Activated T-cell treated with anti-CD3 and anti-CD28 coated beads, Interleukin-2, amount 50 U/mL, for 24 hours (primary cell): Measurements from ENCODE around the gene FARSA.
A peak's percentile ranks its signal among the peaks of the same experiment; 100 is the strongest.

Experiments used
- DNase-seq: peaks from one replicate; pipeline ENCODE4 v3.0.0-alpha.2; 2020
- H3K27ac Mint-ChIP-seq: 2 replicates; pipeline ENCODE4 v1.8.0; 2020; ENCODE audit warnings: mild to moderate bottlenecking, mixed read lengths
- H3K27me3 Mint-ChIP-seq: 2 replicates; pipeline ENCODE4 v1.8.0; 2020; ENCODE audit warnings: mixed read lengths
- H3K36me3 Mint-ChIP-seq: 2 replicates; pipeline ENCODE4 v1.8.0; 2020; ENCODE audit warnings: low read depth, mixed read lengths
- H3K4me1 Mint-ChIP-seq: 2 replicates; pipeline ENCODE4 v1.8.0; 2020; ENCODE audit warnings: low read depth, mixed read lengths
- H3K4me3 Mint-ChIP-seq: 2 replicates; pipeline ENCODE4 v1.8.0; 2020; ENCODE audit warnings: mild to moderate bottlenecking, moderate library complexity, mixed read lengths
- H3K9me3 Mint-ChIP-seq: 2 replicates; pipeline ENCODE4 v1.8.0; 2020; ENCODE audit warnings: mixed read lengths

The FARSA gene

GRCh38 chr19:12882589-12882988 lies 50.9 kb downstream of the FARSA start:
- Mint-ChIP-seq H3K9me3 (peaks cover 2% of the 10 kb centered on the region), H3K36me3 (peaks cover 12% of the 10 kb centered on the region), H3K27ac (no peak overlapping the region), H3K4me1 (peaks cover 32% of the 10 kb centered on the region), H3K27me3 (no peaks in the 10 kb centered on the region), H3K4me3 (peak overlapping the region; percentile 86)
- DNase-seq, result no peak

GRCh38 chr19:12881172-12881808 lies 52.2 kb downstream of the FARSA start, which contains the start of gene DNASE2:
Gene DNASE2 (minus strand): TSS chr19:12881449. CDS start chr19:12881375, 74 bp downstream.
- peak within 1 kb of the TSS; percentile 90 for H3K27ac Mint-ChIP-seq
- H3K36me3 Mint-ChIP-seq, result peaks cover 19% of the 10 kb centered on the region
- H3K9me3 Mint-ChIP-seq, result peaks cover 2% of the 10 kb centered on the region
- H3K4me3 Mint-ChIP-seq, result peak within 1 kb of the TSS; percentile 86
- H3K27me3 Mint-ChIP-seq, result no peaks in the 10 kb centered on the region
- peak; percentile 91 for DNase-seq
- peaks cover 31% of the 10 kb centered on the region for H3K4me1 Mint-ChIP-seq

GRCh38 chr19:12880551-12881171 lies 52.9 kb downstream of the FARSA start:
- Mint-ChIP-seq H3K4me1 (peaks cover 29% of the 10 kb centered on the region), H3K4me3 (peak overlapping the region; percentile 86), H3K9me3 (peaks cover 2% of the 10 kb centered on the region), H3K27me3 (no peaks in the 10 kb centered on the region), H3K36me3 (peaks cover 24% of the 10 kb centered on the region), H3K27ac (peak overlapping the region; percentile 81)
- DNase-seq, result no peak

GRCh38 chr19:12875086-12875485 lies 58.4 kb downstream of the FARSA start:
- Mint-ChIP-seq H3K27me3 (no peaks in the 10 kb centered on the region), H3K27ac (no peak overlapping the region), H3K4me1 (peaks cover 10% of the 10 kb centered on the region), H3K4me3 (no peak overlapping the region), H3K9me3 (peaks cover 3% of the 10 kb centered on the region), H3K36me3 (peaks cover 41% of the 10 kb centered on the region)
- DNase-seq, result no peak

GRCh38 chr19:12873891-12874745 lies 59.4 kb downstream of the FARSA start:
- no peak for DNase-seq
- Mint-ChIP-seq H3K9me3 (peaks cover 3% of the 10 kb centered on the region), H3K4me1 (peaks cover 9% of the 10 kb centered on the region), H3K27me3 (no peaks in the 10 kb centered on the region), H3K36me3 (peaks cover 41% of the 10 kb centered on the region), H3K4me3 (no peak overlapping the region), H3K27ac (no peak overlapping the region)

- H3K36me3 Mint-ChIP-seq, result peaks cover 36% of the 10 kb centered on the region
- DNase-seq, result peak; percentile 68
- H3K4me3 Mint-ChIP-seq, result peak overlapping the region; percentile 56
- H3K27me3 Mint-ChIP-seq, result no peaks in the 10 kb centered on the region
- peaks cover 3% of the 10 kb centered on the region for H3K9me3 Mint-ChIP-seq
- H3K27ac Mint-ChIP-seq, result no peak overlapping the region
- H3K4me1 Mint-ChIP-seq, result peaks cover 9% of the 10 kb centered on the region
These were observed 60.3 kb downstream of the FARSA start for GRCh38 chr19:12872941-12873890.
